NCI-H187 treated with DMSO at 0.1 percent for 48 hours (cell line): ENCODE results near the gene CACNB2.
"Not testable (repeated sequence)": the region's sequence is repeated elsewhere in the genome, so short reads cannot be mapped to it uniquely, and the experiment has no call there.

Experiments used
- DNase-seq: peaks from one replicate; lab custom pipeline; 2025; lab: John Stamatoyannopoulos, UW

CACNB2 gene

GRCh38 chr10:18570386-18570785 is 430.2 kb downstream of the CACNB2 start:
- DNase-seq: not testable (repeated sequence)

GRCh38 chr10:18571076-18571475 is 430.9 kb downstream of the CACNB2 start:
- DNase-seq: no peak

- no peak for DNase-seq
These were observed 431.6 kb downstream of the CACNB2 start for GRCh38 chr10:18571780-18572179.

GRCh38 chr10:18572959-18573561 is 432.8 kb downstream of the CACNB2 start:
- DNase-seq: no peak

GRCh38 chr10:18576586-18576985 is 436.4 kb downstream of the CACNB2 start:
- no peak for DNase-seq

GRCh38 chr10:18577823-18578685 is 437.8 kb downstream of the CACNB2 start:
- no peak for DNase-seq

GRCh38 chr10:18582803-18583202 is 442.6 kb downstream of the CACNB2 start:
- no peak for DNase-seq

GRCh38 chr10:18583575-18584270 is 443.5 kb downstream of the CACNB2 start:
- DNase-seq: no peak

GRCh38 chr10:18586637-18587036 is 446.4 kb downstream of the CACNB2 start:
- not testable (repeated sequence) for DNase-seq

- not testable (repeated sequence) for DNase-seq
These were observed 450.9 kb downstream of the CACNB2 start for GRCh38 chr10:18591141-18591540.
